A673 (cell line): ENCODE measurements around the gene ERP44. TPM values are rescaled to one million over a fixed set of nuclear protein-coding genes. Genes with fewer than 3 reads are reported as not detected.

ENCODE experiments used
- BruUV-seq: library from RNA; stranded (reverse); fragments of 400-500 nt; replicated peaks from 2 replicates; lab custom pipeline; 2021; lab: Mats Ljungman, UMichigan
- CTCF ChIA-PET: fragments of 300-600 bp; sonication (Branson Sonifier 250); formaldehyde crosslinking; loops from one replicate; lab custom pipeline; 2022; ENCODE audit warnings: antibody characterized with exemption; lab: Charles Lee
- POLR2A ChIA-PET: fragments of 300-600 bp; sonication (Branson Sonifier 250); formaldehyde crosslinking; loops from one replicate; lab custom pipeline; 2022; ENCODE audit warnings: antibody characterized with exemption; ENCODE audit not compliant: low non-redundant PET; lab: Charles Lee
- DNase-seq: peaks from one replicate; pipeline ENCODE4 v3.0.0-alpha.2; 2015; ENCODE audit warnings: low spot score
- H3K27ac ChIP-seq: fragments of 200-600 bp; sonication (generic); 2 replicates; pipeline ENCODE4 v1.5.1; 2016; ENCODE audit warnings: mixed run types, low read depth, mild to moderate bottlenecking, mixed read lengths, antibody characterized with exemption, low read length; ENCODE audit not compliant: poor library complexity, severe bottlenecking
- H3K27me3 ChIP-seq: fragments of 200-600 bp; sonication (generic); replicated peaks from 2 replicates; pipeline ENCODE4 v1.6.1; 2017; ENCODE audit warnings: mixed run types, low read depth, mild to moderate bottlenecking, mixed read lengths, antibody characterized with exemption, low read length; ENCODE audit not compliant: insufficient read depth, poor library complexity
- H3K36me3 ChIP-seq: fragments of 200-600 bp; sonication (generic); 2 replicates; pipeline ENCODE4 v1.6.1; 2016; ENCODE audit warnings: mixed run types, mild to moderate bottlenecking, mixed read lengths, antibody characterized with exemption, low read length; ENCODE audit not compliant: insufficient read depth, poor library complexity, severe bottlenecking
- H3K4me1 ChIP-seq: fragments of 200-600 bp; sonication (generic); 2 replicates; pipeline ENCODE4 v1.6.1; 2017; ENCODE audit warnings: mixed run types, mild to moderate bottlenecking, mixed read lengths, antibody characterized with exemption, low read length; ENCODE audit not compliant: insufficient read depth, poor library complexity, severe bottlenecking
- H3K4me3 ChIP-seq: fragments of 200-600 bp; sonication (generic); 2 replicates; pipeline ENCODE4 v1.5.1; 2016; ENCODE audit warnings: low read depth, mixed run types, mild to moderate bottlenecking, mixed read lengths, low read length; ENCODE audit not compliant: poor library complexity, severe bottlenecking
- H3K9me3 ChIP-seq: fragments of 200-600 bp; sonication (generic); 2 replicates; pipeline ENCODE4 v1.6.1; 2016; ENCODE audit warnings: mixed run types, low read depth, mild to moderate bottlenecking, mixed read lengths, antibody characterized with exemption, low read length; ENCODE audit not compliant: poor library complexity, severe bottlenecking
- EZH2 ChIP-seq: fragments of 200-600 bp; sonication (generic); IDR thresholded peaks from 2 replicates; pipeline ENCODE4 v1.6.1; 2017; ENCODE audit warnings: borderline replicate concordance, low read depth, mild to moderate bottlenecking, mixed read lengths, antibody characterized with exemption, low read length; ENCODE audit not compliant: poor library complexity, severe bottlenecking
- intact Hi-C: fragments of 100-400 bp; cut with micrococcal nuclease; formaldehyde crosslinking; loops from one replicate; pipeline ENCODE4 v1.10.0; 2022; ENCODE audit not compliant: unreplicated experiment
- total RNA-seq: library from RNA; stranded (reverse); gene quantifications from 2 replicates; pipeline ENCODE4 v1.2.3, GENCODE V29; 2021
- TF ChIP-seq, protein P1 (sequence below): fragments of 300-800, 200-600 bp; sonication (generic); conservative IDR thresholded peaks from 2 replicates; pipeline ENCODE4 v1.5.1; 2017; ENCODE audit warnings: low read depth, mild to moderate bottlenecking, antibody characterized with exemption, low read length, moderate library complexity, mixed read lengths

Gene ERP44
- total RNA-seq, 1 experiment from 2014 or later = 16.8 TPM

DNA sequence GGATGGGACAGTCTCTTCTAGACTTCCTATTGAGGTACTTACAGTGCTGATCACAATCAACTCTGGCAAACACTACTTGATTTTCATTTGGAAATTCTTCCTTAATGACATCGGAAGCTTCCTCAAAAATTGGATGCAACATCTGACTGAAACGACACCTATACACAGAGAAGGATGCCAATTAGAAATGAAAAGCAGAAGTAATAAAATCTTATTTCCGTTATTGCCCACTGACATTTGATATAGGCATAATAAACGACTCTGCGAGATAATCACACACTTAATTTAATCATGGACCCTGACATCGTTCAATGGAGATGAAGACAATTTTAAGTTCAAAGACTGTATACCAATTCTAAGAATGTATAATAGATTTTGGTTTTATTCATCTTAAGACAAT, 46.4 kb downstream of the ERP44 start:
- no peaks in the 10 kb centered on the region for H3K27me3 ChIP-seq
- H3K27ac ChIP-seq = no peak overlapping the region
- intact Hi-C loops = no loop called here
- no peak overlapping the region for H3K4me3 ChIP-seq
- POLR2A ChIA-PET = no interaction called here
- H3K9me3 ChIP-seq = no peaks in the 10 kb centered on the region
- H3K4me1 ChIP-seq = peaks cover 11% of the 10 kb centered on the region
- DNase-seq = peak; percentile 18
- no TSS peak for BruUV-seq
- CTCF ChIA-PET = no interaction called here
- TF ChIP-seq, protein P1, sequence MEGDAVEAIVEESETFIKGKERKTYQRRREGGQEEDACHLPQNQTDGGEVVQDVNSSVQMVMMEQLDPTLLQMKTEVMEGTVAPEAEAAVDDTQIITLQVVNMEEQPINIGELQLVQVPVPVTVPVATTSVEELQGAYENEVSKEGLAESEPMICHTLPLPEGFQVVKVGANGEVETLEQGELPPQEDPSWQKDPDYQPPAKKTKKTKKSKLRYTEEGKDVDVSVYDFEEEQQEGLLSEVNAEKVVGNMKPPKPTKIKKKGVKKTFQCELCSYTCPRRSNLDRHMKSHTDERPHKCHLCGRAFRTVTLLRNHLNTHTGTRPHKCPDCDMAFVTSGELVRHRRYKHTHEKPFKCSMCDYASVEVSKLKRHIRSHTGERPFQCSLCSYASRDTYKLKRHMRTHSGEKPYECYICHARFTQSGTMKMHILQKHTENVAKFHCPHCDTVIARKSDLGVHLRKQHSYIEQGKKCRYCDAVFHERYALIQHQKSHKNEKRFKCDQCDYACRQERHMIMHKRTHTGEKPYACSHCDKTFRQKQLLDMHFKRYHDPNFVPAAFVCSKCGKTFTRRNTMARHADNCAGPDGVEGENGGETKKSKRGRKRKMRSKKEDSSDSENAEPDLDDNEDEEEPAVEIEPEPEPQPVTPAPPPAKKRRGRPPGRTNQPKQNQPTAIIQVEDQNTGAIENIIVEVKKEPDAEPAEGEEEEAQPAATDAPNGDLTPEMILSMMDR = no peak
- no peak for TF ChIP-seq EZH2
- peaks cover 3% of the 10 kb centered on the region for H3K36me3 ChIP-seq

DNA sequence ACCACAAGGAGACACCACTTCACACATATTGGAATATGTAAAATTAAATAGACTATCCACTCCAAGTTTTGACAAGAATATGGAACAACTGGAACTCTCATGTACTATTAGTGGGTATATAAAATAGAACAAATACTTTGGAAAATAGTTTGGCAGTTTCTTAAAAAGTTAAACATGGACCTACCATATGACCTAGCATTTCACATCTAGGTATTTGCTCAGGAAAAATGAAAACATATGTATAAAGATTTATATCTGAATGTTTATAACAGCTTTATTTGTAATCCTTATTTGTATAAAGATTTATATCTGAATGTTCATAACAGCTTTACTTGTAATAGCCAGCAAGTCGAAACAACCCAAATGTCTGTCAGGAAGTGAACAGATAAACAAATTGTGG, 49.2 kb downstream of the ERP44 start:
- H3K27me3 ChIP-seq = no peaks in the 10 kb centered on the region
- H3K4me3 ChIP-seq = no peak overlapping the region
- no peak for TF ChIP-seq EZH2
- TF ChIP-seq, protein P1 = no peak
- no TSS peak for BruUV-seq
- intact Hi-C loops = no loop called here
- ChIA-PET POLR2A (no interaction called here), CTCF (no interaction called here)
- peaks cover 3% of the 10 kb centered on the region for H3K36me3 ChIP-seq
- peaks cover 11% of the 10 kb centered on the region for H3K4me1 ChIP-seq
- DNase-seq = no peak
- no peaks in the 10 kb centered on the region for H3K9me3 ChIP-seq
- H3K27ac ChIP-seq = no peak overlapping the region

DNA sequence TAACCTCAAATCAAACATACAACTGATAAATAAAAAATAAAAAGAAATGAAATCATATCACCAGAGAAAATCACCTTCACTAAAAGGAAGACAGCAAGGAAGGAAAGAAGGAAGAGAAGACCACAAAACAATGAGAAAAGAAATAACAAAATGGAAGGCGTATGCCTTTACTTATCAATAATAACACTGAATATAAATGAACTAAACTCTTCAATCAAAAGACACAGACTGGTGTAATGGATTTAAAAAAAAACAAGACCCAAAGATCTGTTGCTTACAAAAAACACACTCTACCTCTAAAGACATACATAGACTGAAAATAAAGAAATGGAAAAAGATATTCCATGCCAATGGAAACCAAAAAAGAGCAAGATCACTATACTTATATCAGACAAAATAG, 60.3 kb downstream of the ERP44 start:
- intact Hi-C loops = no loop called here
- no peak overlapping the region for H3K4me3 ChIP-seq
- ChIA-PET POLR2A (no interaction called here), CTCF (no interaction called here)
- BruUV-seq = no TSS peak
- peaks cover 7% of the 10 kb centered on the region for H3K9me3 ChIP-seq
- DNase-seq = no peak
- H3K36me3 ChIP-seq = no peaks in the 10 kb centered on the region
- no peak for TF ChIP-seq EZH2
- no peaks in the 10 kb centered on the region for H3K4me1 ChIP-seq
- H3K27me3 ChIP-seq = no peaks in the 10 kb centered on the region
- no peak overlapping the region for H3K27ac ChIP-seq

GRCh38 chr9:100033877-100034551, 64.8 kb downstream of the ERP44 start:
- TF ChIP-seq, protein P1 = no peak
- no peak for TF ChIP-seq EZH2
- no TSS peak for BruUV-seq
- ChIA-PET POLR2A (no interaction called here), CTCF (no interaction called here)
- Histone ChIP-seq H3K36me3 (no peaks in the 10 kb centered on the region), H3K4me1 (peaks cover 6% of the 10 kb centered on the region), H3K27ac (no peak overlapping the region), H3K4me3 (no peak overlapping the region), H3K27me3 (no peaks in the 10 kb centered on the region), H3K9me3 (peaks cover 8% of the 10 kb centered on the region)
- no peak for DNase-seq
- intact Hi-C loops = no loop called here
